Type B pancreatic cell (in vitro differentiated cells): ENCODE data around the gene SNTG2. TPM values are rescaled to one million over a fixed set of nuclear protein-coding genes. Genes with fewer than 3 reads are reported as not detected.
"Not testable (repeated sequence)": the region's sequence is repeated elsewhere in the genome, so short reads cannot be mapped to it uniquely, and the experiment has no call there.

Experiments
- DNase-seq: peaks from one replicate; pipeline ENCODE4 v3.0.0; 2021; ENCODE audit warnings: mixed read lengths; ENCODE audit not compliant: unreplicated experiment; ENCODE audit errors: extremely low spot score
- H3K27ac Mint-ChIP-seq: 2 replicates; pipeline ENCODE4 v1.8.0; 2021; ENCODE audit warnings: mild to moderate bottlenecking, mixed read lengths
- H3K27me3 Mint-ChIP-seq: 2 replicates; pipeline ENCODE4 v1.8.0; 2021; ENCODE audit warnings: mixed read lengths
- H3K36me3 Mint-ChIP-seq: 2 replicates; pipeline ENCODE4 v1.8.0; 2021; ENCODE audit warnings: mixed read lengths
- H3K4me1 Mint-ChIP-seq: one replicate; pipeline ENCODE4 v1.8.0; 2021; ENCODE audit warnings: mixed read lengths; ENCODE audit not compliant: unreplicated experiment
- H3K4me3 Mint-ChIP-seq: 2 replicates; pipeline ENCODE4 v1.8.0; 2021; ENCODE audit warnings: mild to moderate bottlenecking, mixed read lengths
- H3K9me3 Mint-ChIP-seq: 2 replicates; pipeline ENCODE4 v1.8.0; 2021; ENCODE audit warnings: mixed read lengths
- CTCF ChIP-seq: fragments of 200-600 bp; sonication (generic); conservative IDR thresholded peaks from 2 replicates; pipeline ENCODE4 v1.5.0; 2021; ENCODE audit warnings: antibody characterized with exemption, mild to moderate bottlenecking
- total RNA-seq: library from RNA; stranded (reverse); gene quantifications from 2 replicates; pipeline ENCODE4 v1.2.1, GENCODE V29; 2021; ENCODE audit warnings: low replicate concordance

Gene SNTG2
- total RNA-seq, 1 donor from 2014 or later, result 1.1 TPM

- H3K36me3 Mint-ChIP-seq, result no peaks in the 10 kb centered on the region
- H3K4me1 Mint-ChIP-seq, result no peaks in the 10 kb centered on the region
- DNase-seq, result no peak
- no peak for TF ChIP-seq CTCF
- H3K27me3 Mint-ChIP-seq, result no peaks in the 10 kb centered on the region
- no peaks in the 10 kb centered on the region for H3K9me3 Mint-ChIP-seq
- H3K27ac Mint-ChIP-seq, result no peak overlapping the region
- H3K4me3 Mint-ChIP-seq, result no peak overlapping the region
Observed at GRCh38 chr2:1125633-1126370, 175.2 kb downstream of the SNTG2 start.

- no peaks in the 10 kb centered on the region for H3K36me3 Mint-ChIP-seq
- H3K4me3 Mint-ChIP-seq, result no peak overlapping the region
- peaks cover 3% of the 10 kb centered on the region for H3K27me3 Mint-ChIP-seq
- peaks cover 11% of the 10 kb centered on the region for H3K4me1 Mint-ChIP-seq
- no peak overlapping the region for H3K27ac Mint-ChIP-seq
- no peak for DNase-seq
- TF ChIP-seq CTCF, result no peak
- H3K9me3 Mint-ChIP-seq, result no peaks in the 10 kb centered on the region
Observed at GRCh38 chr2:1129982-1130381, 179.3 kb downstream of the SNTG2 start.

GRCh38 chr2:1130922-1131321 lies 180.3 kb downstream of the SNTG2 start:
- DNase-seq, result no peak
- Mint-ChIP-seq H3K4me1 (peaks cover 12% of the 10 kb centered on the region), H3K27me3 (peaks cover 3% of the 10 kb centered on the region), H3K36me3 (no peaks in the 10 kb centered on the region), H3K4me3 (no peak overlapping the region), H3K27ac (no peak overlapping the region), H3K9me3 (no peaks in the 10 kb centered on the region)
- no peak for TF ChIP-seq CTCF

- TF ChIP-seq CTCF, result no peak
- Mint-ChIP-seq H3K9me3 (no peaks in the 10 kb centered on the region), H3K4me3 (no peak overlapping the region), H3K27me3 (peaks cover 11% of the 10 kb centered on the region), H3K36me3 (no peaks in the 10 kb centered on the region), H3K27ac (no peak overlapping the region), H3K4me1 (peaks cover 23% of the 10 kb centered on the region)
- no peak for DNase-seq
Observed at GRCh38 chr2:1132328-1132969, 181.8 kb downstream of the SNTG2 start.

DNA sequence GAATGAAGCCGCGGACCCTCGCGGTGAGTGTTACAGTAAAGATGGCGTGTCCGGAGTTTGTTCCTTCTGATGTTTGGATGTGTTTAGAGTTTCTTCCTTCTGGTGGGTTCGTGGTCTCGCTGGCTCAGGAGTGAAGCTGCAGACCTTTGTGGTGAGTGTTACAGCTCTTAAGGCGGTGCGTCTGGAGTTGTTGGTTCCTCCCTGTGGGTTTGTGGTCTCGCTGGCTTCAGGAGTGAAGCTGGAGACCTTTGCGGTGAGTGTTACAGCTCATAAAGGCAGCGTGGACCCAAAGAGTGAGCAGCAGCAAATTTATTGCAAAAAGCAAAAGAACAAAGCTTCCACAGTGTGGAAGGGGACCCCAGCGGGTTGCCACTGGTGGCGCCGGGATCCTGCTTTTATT lies 183.2 kb downstream of the SNTG2 start:
- H3K9me3 Mint-ChIP-seq, H3K36me3 Mint-ChIP-seq, H3K27ac Mint-ChIP-seq, H3K4me3 Mint-ChIP-seq, DNase-seq: not testable (repeated sequence)
- Mint-ChIP-seq H3K27me3 (peaks cover 20% of the 10 kb centered on the region), H3K4me1 (peaks cover 34% of the 10 kb centered on the region)

- no peak for DNase-seq
- no peak for TF ChIP-seq CTCF
- no peaks in the 10 kb centered on the region for H3K36me3 Mint-ChIP-seq
- peaks cover 35% of the 10 kb centered on the region for H3K4me1 Mint-ChIP-seq
- H3K27me3 Mint-ChIP-seq, result peaks cover 21% of the 10 kb centered on the region
- no peak overlapping the region for H3K4me3 Mint-ChIP-seq
- H3K9me3 Mint-ChIP-seq, result no peaks in the 10 kb centered on the region
- H3K27ac Mint-ChIP-seq, result no peak overlapping the region
Observed at GRCh38 chr2:1134629-1135028, 184.0 kb downstream of the SNTG2 start.
